HG03342 (cell line): ENCODE measurements around the gene MYL11.
"Not testable (repeated sequence)": the region's sequence is repeated elsewhere in the genome, so short reads cannot be mapped to it uniquely, and the experiment has no call there.

Experiments
- ATAC-seq: cut with Tn5 transposase; IDR thresholded peaks from one replicate; pipeline ENCODE4 v1.9.1; 2021; ENCODE audit warnings: mild to moderate bottlenecking, moderate library complexity; ENCODE audit not compliant: unreplicated experiment

MYL11 gene, protein sequence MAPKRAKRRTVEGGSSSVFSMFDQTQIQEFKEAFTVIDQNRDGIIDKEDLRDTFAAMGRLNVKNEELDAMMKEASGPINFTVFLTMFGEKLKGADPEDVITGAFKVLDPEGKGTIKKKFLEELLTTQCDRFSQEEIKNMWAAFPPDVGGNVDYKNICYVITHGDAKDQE

DNA sequence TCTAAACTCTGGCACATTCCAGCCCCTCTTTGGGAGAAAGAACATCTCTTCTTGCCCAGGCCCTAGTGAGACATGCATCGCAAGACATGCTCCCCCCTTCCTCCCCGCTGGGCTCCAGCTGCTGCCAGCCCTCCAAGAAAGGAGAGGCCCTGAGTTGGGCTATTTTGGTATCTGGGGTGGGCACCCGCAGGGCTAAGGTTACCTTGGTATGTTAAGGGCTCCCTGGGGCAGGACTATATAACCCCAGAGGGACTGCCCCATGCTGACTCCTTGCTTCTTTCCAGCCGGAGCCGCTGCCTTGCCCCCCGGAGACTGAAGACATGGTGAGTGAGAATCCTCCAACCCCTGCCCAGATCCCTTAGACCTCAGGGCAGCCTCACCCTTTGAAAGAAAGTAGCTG lies at the start of gene MYL11:
Gene MYL11 (plus strand): TSS at position 265 of the 400 bp plus-strand sequence. CDS start 56 bp downstream, at position 321.
- ATAC-seq = no peak

DNA sequence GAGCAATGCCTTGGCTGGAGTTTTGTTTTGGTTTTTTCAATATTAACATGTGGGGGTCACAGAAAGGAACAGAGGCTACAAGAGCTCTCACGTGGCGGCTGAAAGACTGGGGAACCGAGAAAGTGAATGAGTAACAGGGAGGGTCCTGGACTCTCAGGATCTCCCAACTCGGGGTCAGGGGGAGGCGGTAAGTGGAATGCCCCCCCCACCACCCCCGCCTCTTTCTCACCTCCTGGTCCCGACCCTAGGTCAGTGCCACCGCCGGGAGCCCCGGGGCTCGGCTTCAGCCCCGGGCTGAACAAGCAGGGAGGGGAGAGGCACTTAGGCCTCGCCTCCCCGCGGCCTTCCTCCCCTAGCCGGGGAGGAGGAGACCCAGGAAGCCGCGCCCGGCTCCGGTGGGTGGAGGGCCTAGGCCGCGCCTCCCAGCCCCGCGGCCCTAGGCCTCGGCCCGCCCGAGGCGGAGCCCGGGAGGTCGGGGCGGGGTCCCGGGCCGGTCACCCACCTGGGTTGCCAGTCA lies 40.1 kb upstream of the MYL11 start:
- peak; percentile 86 for ATAC-seq

DNA sequence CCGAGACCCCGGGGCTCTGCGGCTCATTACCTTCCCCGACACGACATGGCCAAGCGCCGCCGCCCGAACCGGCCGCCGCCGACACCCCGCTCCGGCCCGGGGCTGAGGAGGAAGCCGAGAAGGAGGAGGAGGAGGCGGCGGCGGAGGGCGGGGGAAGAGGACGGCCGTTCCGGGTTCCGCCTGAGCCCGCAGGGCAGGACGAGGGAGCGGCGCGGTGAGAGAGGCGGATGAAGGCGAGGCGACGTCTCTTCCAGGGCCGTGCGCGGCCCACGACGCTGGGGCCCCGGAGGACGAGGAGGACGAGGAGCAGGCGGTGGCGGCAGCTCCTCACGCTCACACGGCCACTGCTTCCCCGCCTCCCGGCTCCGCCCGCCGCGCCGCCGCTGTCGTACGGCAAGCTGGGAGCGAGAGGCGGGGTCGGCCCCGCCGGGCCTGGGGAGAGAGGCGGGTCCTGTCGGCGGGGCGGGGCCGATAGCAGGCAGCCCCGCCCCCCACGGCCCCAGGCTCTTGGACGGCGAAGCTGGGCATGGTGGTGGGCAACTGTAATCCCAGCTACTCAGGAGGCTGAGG lies 39.5 kb upstream of the MYL11 start:
- ATAC-seq = peak; percentile 61

DNA sequence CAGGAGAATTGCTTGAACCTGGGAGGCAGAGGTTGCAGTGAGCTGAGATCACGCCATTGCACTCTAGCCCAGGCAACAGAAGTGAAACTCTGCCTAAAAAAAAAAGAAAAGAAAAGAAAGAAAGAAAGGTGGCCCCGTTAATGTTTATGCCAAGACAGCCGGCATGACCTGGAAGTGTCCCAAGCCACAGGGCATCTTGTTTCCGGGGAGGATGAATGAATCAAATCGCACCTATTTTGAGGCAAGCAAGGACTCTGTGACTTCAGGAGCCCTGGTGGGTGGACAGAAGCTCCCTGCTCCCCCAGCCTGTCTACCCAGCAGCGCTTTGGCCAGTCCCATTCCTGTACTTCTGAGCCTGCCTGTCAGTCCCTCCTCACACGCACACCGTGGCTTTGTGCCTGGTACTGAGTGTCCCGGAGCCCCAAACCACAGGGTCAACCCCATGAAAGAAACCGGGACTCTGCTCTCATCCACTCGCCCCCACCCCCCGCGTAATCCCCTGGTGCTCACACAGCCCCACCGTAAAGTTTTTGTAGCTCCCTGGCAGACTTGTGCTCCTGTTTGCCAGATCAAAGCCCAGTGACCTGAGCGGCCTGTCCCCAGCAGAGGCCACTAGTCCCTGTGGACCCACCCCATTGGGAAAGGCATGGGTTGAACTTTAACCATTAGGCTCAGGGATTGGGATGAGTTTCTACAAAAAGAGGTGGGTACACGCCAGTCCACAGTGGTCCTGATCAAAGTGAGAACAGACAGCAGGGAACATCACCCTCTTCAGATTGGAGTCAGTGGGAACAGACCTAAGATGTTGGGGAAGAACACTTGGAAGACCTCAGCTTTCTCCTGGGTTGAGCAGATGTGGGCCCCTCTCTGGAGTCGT lies 38.8 kb upstream of the MYL11 start:
- peak; percentile 16 for ATAC-seq

DNA sequence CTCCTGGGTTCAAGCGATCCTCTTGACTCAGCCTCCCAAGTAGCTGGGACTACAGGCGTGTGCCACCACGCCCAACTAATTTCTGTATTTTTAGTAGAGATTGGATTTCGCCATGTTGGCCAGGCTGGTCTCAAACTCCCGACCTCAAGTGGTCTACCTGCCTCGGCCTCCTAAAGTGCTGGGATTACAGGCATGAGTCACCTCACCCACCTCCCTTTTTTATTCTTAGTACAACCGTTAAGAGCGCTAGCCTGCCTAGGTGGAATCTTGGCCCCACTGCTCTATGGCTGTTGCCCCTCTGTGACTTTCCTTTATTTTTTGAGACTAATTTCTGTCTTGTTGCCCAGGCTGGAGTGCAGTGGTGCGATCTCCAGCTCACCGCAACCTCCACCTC lies 36.6 kb upstream of the MYL11 start:
- not testable (repeated sequence) for ATAC-seq

DNA sequence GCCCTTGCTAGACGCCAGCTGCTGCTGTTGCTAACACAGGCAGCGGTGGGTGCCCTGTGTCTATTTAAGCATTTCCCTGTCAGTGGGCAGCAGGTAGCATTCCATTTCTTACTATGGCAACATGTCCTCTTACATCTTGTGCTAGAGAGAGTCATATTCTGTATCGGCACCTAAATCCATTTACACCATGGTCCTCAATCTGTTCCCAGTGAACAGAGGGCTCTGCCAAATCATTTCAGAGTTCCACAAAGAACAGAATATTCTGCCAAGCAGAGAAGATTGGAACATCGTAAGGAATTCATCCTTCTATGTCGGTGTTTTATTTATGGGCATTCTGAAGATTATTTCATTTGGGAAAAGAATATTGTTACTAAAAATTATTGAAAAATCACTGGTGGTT lies 35.9 kb upstream of the MYL11 start:
- ATAC-seq = not testable (repeated sequence)

DNA sequence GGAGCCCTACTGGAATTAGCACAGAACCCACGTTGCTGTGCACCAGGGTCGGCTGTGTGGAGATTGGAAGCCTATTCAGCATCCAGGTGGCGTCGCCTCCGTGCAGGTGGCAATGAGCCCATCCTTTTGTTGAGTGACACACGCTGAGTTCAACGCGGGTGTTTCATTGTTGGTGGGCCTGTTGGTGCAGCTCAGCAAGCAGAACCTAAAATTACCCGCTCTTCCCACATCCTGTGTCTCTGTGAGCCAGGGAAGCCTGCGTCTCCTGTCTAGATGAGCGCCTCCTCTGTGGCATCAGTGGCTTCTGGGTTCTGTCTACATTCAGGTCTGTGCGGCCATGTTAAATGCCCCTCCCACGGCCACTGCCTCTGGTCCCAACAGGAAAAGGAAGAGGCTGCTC lies 34.0 kb upstream of the MYL11 start:
- ATAC-seq = no peak

DNA sequence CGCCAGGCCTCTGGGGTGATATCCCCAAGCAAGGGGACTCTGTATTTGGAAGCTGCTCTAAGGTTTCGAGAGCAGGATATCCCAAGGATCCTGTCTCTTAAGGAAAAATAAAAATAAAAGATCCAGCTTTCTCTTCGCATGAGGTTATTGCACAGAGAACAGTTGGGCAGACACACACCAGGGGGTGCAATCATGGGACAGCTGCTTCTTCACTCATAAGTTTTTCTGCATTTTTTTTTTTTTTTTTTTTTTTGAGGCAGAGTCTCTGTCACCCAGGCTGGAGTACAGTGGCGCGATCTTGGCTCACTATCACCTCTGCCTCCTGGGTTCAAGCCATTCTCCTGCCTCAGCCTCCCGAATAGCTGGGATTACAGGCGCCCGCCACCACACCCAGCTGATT lies 32.6 kb upstream of the MYL11 start:
- not testable (repeated sequence) for ATAC-seq

DNA sequence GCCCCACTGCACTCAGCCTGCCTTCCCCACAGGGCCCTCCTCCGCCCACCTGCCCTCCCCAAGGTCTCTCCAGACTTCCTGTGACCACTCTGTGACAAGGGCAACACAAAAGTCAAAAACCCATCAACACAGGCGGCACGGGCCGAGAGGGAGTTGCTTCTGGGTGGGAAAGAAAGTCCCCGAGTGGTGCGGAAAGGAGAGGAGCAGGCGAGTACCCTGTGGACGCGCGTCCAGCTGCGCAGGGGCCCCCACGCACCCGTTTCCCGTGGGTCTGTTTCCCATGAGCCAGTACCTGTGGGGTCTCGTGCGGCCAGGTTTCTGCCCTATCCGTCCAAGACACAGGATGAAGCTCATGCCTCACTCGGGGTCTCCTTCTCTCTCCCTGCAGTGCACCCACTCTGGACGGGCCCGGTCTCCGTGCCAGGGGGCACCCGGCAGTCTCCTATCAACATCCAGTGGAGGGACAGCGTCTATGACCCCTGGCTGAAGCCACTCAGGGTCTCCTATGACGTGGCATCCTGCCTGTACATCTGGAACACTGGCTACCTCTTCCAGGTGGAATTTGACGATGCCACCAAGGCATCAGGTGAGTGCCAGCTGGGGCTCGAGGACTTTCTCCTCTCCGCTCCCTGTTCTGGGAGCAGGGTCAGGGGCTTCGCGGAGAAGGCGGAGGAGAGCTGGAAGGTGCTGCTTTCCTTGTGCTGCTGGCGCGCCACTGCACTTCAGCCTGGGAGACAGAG lies 31.7 kb upstream of the MYL11 start:
- ATAC-seq = no peak

DNA sequence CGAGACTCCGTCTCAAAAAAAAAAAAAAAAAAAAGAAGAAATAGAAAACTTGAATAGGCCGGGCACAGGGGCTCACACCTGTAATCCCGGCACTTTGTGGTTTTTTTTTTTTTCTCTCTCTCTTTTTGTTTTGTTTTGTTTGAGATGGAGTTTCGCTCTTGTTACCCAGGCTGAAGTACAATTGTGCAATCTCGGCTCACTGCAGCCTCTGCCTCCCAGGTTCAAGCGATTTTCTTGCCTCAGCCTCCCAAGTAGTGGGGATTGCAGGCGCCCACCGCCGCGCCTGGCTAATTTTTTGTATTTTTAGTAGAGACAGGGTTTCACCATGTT lies 31.1 kb upstream of the MYL11 start:
- not testable (repeated sequence) for ATAC-seq

DNA sequence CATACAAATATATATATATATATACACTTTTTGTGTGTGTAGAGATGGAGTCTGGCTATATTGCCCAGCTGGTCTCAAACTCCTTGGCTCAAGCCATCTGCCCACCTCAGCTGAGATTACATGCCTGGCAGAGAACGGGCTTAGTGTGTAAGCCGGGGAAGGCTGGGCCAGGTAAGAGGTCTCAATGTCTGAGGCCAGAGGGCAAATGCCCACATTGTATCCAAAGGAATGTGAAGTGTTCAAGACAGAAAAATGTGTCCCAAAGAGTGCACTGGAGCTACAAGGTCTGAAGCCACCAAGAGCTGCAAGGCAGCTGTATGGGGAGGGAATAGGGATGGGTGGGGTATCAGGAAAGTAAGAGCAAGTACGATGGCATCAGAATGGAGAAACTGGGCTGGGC lies 28.3 kb upstream of the MYL11 start:
- no peak for ATAC-seq

DNA sequence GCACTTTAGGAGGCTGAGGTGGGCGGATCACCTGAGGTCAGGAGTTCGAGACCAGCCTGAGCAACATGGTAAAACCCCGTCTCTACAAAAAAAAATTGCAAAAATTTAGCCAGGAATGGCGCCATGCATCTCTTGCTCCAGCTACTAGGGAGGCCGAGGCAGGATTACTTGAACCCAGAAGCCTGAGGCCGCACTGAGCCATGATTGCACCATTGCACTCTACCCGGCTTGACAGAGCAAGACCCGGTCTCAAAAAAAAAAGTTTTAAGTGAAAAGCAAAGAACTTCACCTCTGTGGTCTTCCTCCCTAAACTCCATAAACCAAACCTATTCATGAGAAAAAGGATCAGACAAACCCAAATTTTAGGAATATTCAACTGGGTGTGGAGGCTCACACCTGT lies 26.5 kb upstream of the MYL11 start:
- ATAC-seq = no peak

DNA sequence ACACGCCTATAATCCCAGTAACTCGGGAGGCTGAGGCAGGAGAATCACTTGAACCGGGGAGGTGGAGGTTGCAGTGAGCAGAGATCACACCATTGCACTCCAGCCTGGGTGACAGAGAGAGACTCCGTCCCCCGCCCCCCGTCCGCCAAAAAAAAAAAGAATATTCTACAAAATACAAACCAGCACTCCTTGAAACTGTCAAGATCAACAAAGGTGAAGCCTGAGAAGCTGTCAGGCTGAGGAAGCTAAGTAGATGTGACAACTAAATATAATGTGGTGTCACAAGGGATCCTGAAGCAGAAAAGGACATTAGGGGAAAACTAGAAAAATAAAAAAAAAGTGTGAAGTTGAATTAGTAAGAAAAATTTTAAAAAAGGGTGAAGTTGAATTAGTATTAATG lies 25.7 kb upstream of the MYL11 start:
- no peak for ATAC-seq

DNA sequence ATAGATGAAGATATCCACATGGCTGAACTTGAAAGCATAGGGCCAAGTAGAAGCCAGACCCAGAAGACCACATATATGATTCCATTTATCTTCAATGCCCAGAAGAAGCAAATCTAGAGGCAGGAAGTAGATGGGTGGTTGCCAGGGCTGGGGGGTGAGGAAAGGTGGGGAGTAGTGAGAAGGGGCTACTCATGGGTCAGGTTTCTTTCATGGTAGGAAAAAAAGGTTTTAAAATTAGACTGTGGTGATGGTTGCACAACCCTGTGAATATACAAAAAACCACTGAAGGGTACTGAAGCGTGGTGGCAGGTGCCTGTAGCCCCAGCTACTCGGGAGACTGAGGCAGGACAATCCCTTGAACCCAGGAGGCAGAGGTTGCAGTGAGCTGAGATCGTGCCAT lies 24.9 kb upstream of the MYL11 start:
- no peak for ATAC-seq

DNA sequence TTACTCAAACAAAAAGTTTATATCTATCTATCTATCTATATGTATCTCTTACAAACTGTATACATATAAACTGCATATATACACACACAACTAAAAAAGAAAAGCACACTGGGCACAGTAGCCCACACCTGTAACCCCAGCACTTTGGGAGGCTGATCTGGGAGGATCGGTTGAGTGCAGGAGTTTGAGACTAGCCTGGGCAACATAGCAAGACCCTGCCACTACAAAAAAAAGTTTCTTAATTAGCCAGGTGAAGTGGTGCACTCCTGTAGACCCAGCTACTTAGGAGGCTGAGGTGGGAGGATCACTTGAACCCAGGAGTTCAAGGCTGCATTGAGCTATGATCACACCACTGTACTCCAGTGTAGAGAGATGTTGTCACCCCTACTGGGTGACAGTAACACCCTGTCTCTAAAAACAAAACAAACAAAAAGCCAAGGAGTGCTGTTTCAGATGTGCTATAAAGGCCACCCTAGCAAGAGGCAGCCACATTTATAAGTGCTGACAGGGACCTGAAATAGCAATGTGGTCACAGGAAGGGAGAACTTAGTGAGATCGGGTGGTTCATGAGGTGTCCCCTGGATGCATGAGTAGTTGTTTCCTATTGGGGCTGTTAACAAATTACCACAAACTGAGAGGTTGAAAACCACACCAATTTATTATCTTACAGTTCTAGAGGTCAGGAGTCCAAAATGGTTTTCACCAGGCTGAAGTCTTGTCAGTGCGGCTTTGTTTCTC lies 24.3 kb upstream of the MYL11 start:
- ATAC-seq = peak; percentile 46

DNA sequence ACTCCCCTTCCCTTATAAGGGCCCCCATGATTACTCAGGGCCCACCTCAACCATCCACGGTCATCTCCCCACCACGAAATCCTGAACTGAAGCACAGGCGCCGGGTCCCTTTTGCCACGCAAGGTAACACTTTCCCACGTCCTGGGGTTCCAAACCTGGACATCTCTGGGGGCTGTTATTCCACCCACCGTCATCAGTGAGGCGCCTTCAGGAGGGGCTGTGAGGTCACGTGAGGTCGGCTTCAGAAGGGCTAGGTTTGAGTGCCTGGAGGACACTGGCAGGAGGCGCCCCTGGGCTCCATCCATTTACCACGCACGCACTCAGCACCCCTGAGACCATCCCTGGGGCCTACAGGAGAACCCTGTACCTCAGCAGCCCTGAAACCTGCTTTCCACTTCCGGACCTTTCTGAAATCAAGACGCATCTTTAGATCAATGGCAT lies 23.6 kb upstream of the MYL11 start:
- ATAC-seq = no peak

DNA sequence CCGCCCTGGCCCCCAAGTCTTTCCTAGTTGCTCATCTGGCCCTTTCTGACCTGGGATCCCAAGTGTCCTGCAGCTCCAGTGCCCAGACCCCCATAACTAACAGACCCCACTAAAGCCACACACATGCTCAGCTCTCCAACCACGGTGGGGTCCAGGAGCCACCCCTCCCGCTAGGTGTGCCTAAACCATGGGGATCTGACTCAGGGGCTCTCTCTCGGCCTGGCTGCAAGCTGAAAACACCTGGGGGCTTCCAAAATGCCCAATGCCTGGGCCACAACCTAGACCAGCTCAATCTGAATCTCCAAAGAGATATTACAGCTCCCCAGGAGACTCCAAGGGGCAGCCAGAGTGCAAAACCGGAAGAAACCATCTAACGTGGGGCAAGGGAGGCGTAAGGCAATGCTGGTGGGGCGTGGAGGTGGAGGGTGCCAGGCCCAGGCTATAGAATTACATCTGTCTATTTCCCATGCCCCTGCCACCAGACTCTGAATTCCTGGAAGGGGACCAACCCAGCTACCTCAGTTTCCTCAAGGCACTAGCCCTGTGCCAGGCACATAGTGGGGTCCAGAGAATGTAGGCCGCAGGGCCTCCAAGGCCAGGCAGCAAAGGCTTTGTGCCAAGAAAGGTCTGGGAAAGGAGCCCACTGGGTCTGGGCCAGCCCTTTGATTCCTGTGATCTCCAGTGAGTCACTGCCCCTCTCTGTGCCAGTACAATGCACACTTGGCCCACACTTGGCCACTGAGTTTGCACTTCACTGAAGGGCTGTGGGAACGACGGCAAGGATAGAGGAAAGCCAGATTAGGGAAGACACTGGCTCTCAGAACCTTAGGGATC lies 22.8 kb upstream of the MYL11 start:
- no peak for ATAC-seq

DNA sequence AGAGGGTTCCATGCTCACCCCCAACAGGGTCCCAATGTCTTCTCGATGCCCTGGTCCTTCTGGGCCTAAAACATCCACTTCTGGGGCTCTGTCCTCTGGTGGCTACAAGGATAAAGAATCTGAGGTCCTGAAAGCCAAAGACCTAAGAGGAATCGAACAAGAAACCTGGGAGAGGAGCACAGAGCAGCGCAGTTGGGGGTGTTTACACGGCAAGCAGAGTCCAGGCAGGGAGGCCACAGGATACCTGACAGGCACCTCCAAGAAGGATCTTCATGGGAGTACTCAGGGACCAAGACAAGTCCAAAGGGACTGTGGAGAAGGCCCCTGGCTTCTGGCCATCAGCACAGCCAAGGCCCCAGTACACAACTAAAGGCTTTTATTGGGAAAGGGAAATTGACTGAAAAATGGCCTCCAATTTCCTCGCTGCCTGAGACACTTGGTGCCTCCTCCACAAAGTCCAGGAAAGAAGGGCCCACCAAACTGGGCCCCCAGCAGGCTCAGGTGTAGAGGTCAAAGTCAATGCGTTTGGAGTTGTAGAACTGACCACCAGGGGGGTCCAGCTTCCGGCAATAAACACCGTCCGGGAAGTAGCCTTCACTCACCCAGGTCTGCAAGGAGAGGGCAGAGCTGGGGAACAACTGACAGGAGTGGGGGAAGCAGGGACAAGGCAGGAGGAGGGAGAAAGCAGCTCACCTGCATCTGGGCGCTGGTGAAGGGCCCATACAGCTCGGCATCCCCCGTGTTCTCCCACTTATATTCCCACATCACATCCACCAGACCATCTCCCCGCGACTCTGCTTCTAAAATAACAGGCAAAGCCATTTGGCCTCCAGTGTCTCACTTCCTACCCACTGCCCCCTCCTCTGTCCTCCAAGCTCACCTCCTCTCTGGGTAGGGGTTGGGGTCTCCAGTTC lies 21.9 kb upstream of the MYL11 start:
- ATAC-seq = no peak
